ENCODE data around the gene PDHA1.

GRCh38 chrX:19372547-19373331 lies 29.0 kb downstream of the PDHA1 start:
- TF ChIP-seq EP300 (IDR thresholded peaks at IDR 0.05; ENCODE audit: borderline replicate concordance in 1 of 2, low read depth in 1 of 2, low read length in 1 of 2) (no peak), CTCF (IDR thresholded peaks at IDR 0.05) (no peak), USF2 (IDR thresholded peaks at IDR 0.05; ENCODE audit: borderline replicate concordance, low read depth, low read length) (no peak), RAD21 (IDR thresholded peaks at IDR 0.05; ENCODE audit: low read length) (no peak), IRF3 (IDR thresholded peaks at IDR 0.05; ENCODE audit: low read depth, low read length) (no peak), POLR2AphosphoS5 (IDR thresholded peaks at IDR 0.05; ENCODE audit: low read depth, low read length) (no peak), TAF1 (IDR thresholded peaks at IDR 0.05; ENCODE audit: borderline replicate concordance, low read depth, low read length) (no peak), TEAD4 (IDR thresholded peaks at IDR 0.05; ENCODE audit: borderline replicate concordance, insufficient read depth) (no peak), GABPA (IDR thresholded peaks at IDR 0.05; ENCODE audit: low read depth) (no peak), EZH2phosphoT487 (IDR thresholded peaks at IDR 0.05; ENCODE audit: borderline replicate concordance, low read depth) (no peak), RCOR1 (IDR thresholded peaks at IDR 0.05; ENCODE audit: low read length) (no peak), MXI1 (IDR thresholded peaks at IDR 0.05; ENCODE audit: low read depth, low read length) (no peak), NFIC (IDR thresholded peaks at IDR 0.05; ENCODE audit: borderline replicate concordance) (no peak), SMC3 (IDR thresholded peaks at IDR 0.05; ENCODE audit: low read depth, low read length) (no peak)

All from SK-N-SH (cell line).